Panc1 (cell line): Measurements from ENCODE around the gene IRF2BP1.

Experiments used
- CTCF ChIP-seq: fragments of 450-650 bp; IDR thresholded peaks from 2 replicates; pipeline ENCODE4 v1.5.1; 2017; ENCODE audit warnings: mild to moderate bottlenecking
- REST ChIP-seq, 2 experiments: IDR thresholded peaks; 2 replicates each; pipeline ENCODE4 v1.6.1; 2011 to 2012; ENCODE audit warnings: low read depth in 2 of 2, control low read depth in 1 of 2, low read length in 1 of 2, mild to moderate bottlenecking in 1 of 2, moderate library complexity in 1 of 2; ENCODE audit not compliant: insufficient read depth in 1 of 2
- SIN3A ChIP-seq: IDR thresholded peaks from 2 replicates; pipeline ENCODE4 v1.6.1; 2012; ENCODE audit warnings: low read depth, mild to moderate bottlenecking, low read length, moderate library complexity, borderline replicate concordance; ENCODE audit not compliant: insufficient read depth

GRCh38 chr19:45886427-45887199, 672 bp upstream of the IRF2BP1 start:
- no peak for TF ChIP-seq CTCF
- TF ChIP-seq SIN3A, result peak; percentile 50; the same call in 1 of the 2 replicates
- TF ChIP-seq REST (IDR thresholded peaks at IDR 0.05; ENCODE audit: insufficient read depth in 1 of 2, low read depth in 2 of 2, low read length in 1 of 2), result no peak
